DND-41 (cell line): ENCODE results near the gene TSC2.

Experiments used
- CTCF ChIP-seq: IDR thresholded peaks from 2 replicates; pipeline ENCODE4 v1.5.1; 2012; ENCODE audit warnings: borderline replicate concordance, low read length, moderate library complexity, mild to moderate bottlenecking; ENCODE audit not compliant: poor library complexity, severe bottlenecking; ENCODE audit errors: extremely low read depth
- EZH2 ChIP-seq: IDR thresholded peaks from 3 replicates; pipeline ENCODE4 v1.6.1; 2012; ENCODE audit warnings: borderline replicate concordance, low read depth, mild to moderate bottlenecking, moderate library complexity, low read length, inconsistent platforms; ENCODE audit not compliant: severe bottlenecking

DNA sequence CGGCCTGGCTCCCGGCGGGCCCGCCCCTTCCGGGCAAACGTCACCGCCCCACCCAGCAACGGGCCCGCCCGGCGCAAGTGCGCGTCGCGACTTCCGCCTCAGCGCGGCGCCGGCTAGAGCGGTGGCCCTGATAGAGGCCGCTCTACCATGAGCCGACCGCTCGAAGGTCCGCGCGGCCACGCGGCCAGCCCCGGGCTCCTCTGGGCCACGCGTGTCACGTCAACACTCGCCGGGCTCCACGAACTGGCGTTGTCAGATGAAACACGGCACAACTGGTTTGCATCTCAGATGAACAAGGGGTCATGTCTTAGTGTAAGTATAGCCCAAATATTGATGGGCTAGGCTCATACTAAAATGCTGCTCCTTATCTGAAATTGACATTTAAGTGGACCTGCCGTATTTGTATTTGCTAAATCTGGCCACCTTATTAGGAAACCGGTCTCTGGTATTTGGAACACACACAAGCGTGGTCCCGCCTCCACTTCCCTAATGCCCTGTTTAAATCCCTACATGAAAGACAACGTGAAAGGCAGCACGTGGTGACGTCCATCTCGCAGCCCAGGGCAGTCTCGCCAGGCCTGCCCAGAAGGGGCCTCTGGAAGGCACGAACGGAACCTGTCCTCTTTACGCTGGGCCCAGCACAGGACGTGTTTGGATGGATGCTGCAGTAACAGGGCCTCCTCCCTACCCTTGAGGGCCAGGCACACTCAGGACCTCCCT lies 37.8 kb upstream of the TSC2 start, which contains the start of gene ZNF598:
- TF ChIP-seq CTCF: no peak
- no peak for TF ChIP-seq EZH2
